Activated naive CD8-positive, alpha-beta T cell (primary cell): ENCODE measurements around the gene RIN1.

Source experiments
- H3K27ac Mint-ChIP-seq: one replicate; pipeline ENCODE4 v1.8.0; 2021; ENCODE audit warnings: mixed read lengths
- H3K27me3 Mint-ChIP-seq: one replicate; pipeline ENCODE4 v1.8.0; 2021; ENCODE audit warnings: mixed read lengths
- H3K36me3 Mint-ChIP-seq: one replicate; pipeline ENCODE4 v1.8.0; 2021; ENCODE audit warnings: mixed read lengths
- H3K4me1 Mint-ChIP-seq: one replicate; pipeline ENCODE4 v1.8.0; 2021; ENCODE audit warnings: low read depth, mixed read lengths
- H3K4me3 Mint-ChIP-seq: one replicate; pipeline ENCODE4 v1.8.0; 2021; ENCODE audit warnings: mild to moderate bottlenecking, mixed read lengths
- H3K9me3 Mint-ChIP-seq: one replicate; pipeline ENCODE4 v1.8.0; 2021; ENCODE audit warnings: low read depth, mixed read lengths

Gene RIN1

DNA sequence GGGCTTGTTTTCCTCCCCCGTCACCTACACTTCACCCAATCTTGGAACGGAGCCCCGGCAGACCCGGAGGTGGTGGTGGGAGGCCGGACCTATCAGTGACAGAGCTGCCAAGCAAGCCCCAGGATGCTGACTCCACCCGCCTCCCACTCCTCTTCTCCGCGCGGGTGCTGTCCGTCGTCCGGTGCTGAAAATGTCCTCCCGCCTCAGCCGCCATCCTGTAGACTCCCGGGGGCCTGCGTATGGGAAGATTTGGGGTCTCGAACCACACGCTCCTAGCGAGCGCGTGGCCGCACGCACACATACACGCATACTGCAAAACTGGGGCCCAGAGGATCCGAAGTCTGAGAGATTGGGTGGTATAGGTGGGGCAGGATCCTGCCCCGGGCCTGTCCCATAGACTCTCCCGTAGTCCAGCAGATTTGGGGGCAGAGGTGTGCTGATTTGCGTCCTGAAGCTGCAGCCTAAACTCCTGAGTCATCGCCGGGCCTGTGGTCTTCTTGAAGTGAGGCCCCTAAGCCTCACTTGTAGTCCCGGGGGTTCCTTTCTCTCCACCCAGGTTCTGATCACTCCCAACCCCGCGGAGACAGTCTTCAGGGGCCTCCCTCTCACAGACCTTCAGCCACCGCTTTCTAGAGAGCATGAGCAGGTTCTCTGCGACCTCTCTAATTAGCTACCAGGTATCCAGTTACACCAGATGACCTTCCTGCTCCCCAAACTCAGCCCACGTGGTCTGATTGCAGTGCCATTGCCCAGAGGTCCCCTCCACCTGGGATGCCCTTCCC is 46.5 kb downstream of the RIN1 start:
- H3K4me1 Mint-ChIP-seq = peaks cover 32% of the 10 kb centered on the region

DNA sequence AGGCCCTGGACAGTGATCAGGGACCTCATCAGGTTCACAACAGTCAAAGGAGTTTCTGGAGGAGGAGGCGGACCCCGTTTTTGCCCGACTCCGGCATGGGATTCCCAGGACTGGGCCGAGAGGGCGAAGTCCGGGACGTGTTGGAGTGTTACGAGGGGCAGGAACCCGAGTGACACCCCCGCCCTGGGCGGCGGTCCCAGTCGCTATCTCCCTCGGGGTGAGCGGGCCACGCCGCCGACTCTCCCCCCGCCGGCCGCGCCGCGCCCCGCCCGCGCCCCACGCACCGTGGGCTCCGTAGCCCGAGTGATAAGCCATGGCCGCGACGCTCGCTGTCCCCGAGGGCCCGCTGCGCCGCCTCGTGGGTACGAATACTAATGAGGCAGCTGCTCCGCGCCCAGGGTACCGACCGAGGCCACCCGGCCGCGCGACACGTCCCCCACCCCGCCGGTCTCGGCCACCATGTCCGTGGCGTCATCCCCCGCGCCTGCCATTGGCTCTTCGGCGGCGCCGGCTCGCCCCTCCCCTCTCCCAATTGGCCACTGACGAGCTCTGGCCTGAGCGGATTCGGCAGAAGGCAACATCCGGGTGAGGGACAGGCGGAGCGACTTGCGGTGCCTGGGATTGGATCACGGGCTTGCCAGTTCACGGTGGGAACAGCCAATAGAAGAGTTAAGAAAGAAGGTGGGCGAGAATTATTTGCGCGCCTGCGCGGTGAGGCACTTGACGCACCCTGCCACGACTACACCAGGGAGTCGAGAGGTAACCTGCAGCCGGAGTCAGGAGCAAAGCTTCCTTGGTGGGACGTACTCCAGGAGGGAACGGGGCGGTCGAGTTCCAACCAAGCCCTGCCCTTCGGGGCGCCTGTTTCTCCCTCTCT is 47.3 kb downstream of the RIN1 start, which contains the start of gene YIF1A:
TSS of gene YIF1A (minus strand) at position 473 of the 877 bp plus-strand sequence. CDS start at position 315, 158 bp downstream.
- H3K36me3 Mint-ChIP-seq = peaks cover 4% of the 10 kb centered on the region
- peaks cover 32% of the 10 kb centered on the region for H3K4me1 Mint-ChIP-seq
- peaks cover 12% of the 10 kb centered on the region for H3K27me3 Mint-ChIP-seq
- H3K9me3 Mint-ChIP-seq = no peaks in the 10 kb centered on the region
- peak within 1 kb of the TSS; percentile 90 for H3K27ac Mint-ChIP-seq
- H3K4me3 Mint-ChIP-seq = peak within 1 kb of the TSS; percentile 90

More for the DNA sequence above, 46.5 kb downstream of the RIN1 start:
- Mint-ChIP-seq H3K27me3 (peaks cover 12% of the 10 kb centered on the region), H3K9me3 (no peaks in the 10 kb centered on the region), H3K36me3 (peaks cover 4% of the 10 kb centered on the region), H3K27ac (peak overlapping the region; percentile 90), H3K4me3 (peak overlapping the region; percentile 90)

DNA sequence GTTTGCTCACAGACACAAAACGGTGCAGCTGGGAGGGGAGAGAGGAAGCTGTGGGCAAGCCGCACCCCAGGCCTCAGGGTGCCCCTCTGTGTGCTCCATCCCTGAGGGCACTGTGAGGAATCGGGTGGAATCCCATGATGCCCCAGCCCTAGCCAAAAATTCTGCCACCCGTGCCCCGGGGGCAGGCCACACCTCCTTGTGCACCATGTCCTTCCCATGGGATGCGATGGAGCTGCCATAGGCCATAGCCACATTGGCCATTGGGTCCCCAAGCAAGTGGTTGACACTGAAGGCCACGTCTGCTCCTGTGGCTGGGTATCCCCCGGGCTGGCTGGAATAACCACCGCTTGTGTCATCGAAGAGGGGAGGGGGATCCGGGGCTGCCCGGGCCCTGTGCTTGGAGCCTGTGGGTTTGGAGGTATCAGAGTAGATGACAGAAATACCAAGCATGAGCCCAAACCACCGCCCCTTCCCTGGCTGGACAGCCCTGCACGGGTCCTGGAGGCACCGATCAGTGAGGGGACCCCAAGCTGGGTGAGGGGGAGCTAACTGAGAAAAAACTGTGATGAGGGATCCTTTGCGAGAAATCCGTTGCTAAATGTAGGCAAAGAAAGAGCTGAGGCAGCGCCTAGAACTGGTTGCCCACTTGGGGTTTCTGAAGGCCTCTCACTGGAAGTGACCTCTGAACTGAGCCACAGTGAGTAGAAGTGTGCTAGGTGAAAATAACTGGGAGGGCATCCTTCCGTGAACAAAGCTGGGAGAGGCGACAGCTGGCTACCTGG is 48.2 kb downstream of the RIN1 start:
- peak overlapping the region; percentile 90 for H3K4me3 Mint-ChIP-seq
- no peaks in the 10 kb centered on the region for H3K9me3 Mint-ChIP-seq
- peak overlapping the region; percentile 86 for H3K27ac Mint-ChIP-seq
- peaks cover 7% of the 10 kb centered on the region for H3K27me3 Mint-ChIP-seq
- peaks cover 34% of the 10 kb centered on the region for H3K4me1 Mint-ChIP-seq
- peaks cover 4% of the 10 kb centered on the region for H3K36me3 Mint-ChIP-seq

DNA sequence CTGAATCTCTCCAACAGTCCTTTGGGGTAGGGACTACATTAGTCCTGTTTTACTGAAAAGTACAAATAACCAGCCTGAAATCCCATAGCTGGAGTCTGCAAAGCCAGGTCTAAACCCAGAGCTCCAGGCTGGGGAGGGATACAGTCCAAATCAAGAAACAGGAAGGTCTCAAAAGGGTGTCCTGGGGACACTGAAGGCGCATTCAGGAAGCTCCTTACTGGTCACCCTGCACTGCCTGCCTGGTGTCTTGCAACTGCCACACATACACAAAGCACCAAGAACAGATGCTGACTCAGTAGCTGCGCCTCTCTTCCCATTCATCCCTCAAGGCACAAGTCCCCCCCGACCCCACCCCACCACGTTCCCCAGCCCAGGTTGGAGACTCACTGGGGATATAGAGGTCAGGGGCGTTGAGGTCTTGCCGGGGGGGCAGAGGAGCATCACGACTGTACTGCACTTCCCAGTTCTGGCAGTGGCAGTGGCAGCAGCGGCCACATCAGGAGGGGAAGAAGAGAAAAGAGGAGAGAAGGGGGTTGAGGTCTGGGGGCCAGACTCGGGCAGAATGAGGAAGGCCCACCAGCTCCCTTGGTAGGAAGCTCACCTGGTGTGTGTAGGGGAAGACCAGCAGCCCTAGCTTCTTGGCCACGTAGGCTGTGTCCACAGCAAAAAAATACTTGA is 48.9 kb downstream of the RIN1 start:
- Mint-ChIP-seq H3K9me3 (no peaks in the 10 kb centered on the region), H3K27me3 (peaks cover 2% of the 10 kb centered on the region), H3K4me3 (peak overlapping the region; percentile 90), H3K4me1 (peaks cover 36% of the 10 kb centered on the region), H3K36me3 (no peaks in the 10 kb centered on the region), H3K27ac (peak overlapping the region; percentile 22)

DNA sequence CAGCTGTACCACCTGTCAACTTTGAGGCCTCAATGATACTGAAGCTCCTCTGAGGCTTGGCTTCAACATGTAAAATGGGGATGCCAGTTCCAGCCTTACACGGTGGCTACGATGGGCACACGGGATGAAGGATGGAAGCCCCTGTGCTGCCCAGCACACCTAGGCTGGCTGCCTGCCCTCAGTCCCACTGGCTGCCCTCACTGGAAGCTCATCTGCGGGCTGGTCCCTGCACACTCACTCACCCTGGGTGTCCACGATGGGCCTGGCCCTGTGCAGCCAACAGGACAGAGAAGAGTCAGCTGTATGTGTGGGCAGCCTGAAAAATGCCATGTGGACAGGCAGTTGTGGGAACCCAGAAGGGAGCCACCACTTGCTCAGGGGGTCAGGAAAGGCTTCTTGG is 49.5 kb downstream of the RIN1 start:
- H3K36me3 Mint-ChIP-seq = no peaks in the 10 kb centered on the region
- peak overlapping the region; percentile 90 for H3K4me3 Mint-ChIP-seq
- H3K9me3 Mint-ChIP-seq = no peaks in the 10 kb centered on the region
- H3K27ac Mint-ChIP-seq = no peak overlapping the region
- H3K4me1 Mint-ChIP-seq = peaks cover 40% of the 10 kb centered on the region
- H3K27me3 Mint-ChIP-seq = peaks cover 2% of the 10 kb centered on the region

DNA sequence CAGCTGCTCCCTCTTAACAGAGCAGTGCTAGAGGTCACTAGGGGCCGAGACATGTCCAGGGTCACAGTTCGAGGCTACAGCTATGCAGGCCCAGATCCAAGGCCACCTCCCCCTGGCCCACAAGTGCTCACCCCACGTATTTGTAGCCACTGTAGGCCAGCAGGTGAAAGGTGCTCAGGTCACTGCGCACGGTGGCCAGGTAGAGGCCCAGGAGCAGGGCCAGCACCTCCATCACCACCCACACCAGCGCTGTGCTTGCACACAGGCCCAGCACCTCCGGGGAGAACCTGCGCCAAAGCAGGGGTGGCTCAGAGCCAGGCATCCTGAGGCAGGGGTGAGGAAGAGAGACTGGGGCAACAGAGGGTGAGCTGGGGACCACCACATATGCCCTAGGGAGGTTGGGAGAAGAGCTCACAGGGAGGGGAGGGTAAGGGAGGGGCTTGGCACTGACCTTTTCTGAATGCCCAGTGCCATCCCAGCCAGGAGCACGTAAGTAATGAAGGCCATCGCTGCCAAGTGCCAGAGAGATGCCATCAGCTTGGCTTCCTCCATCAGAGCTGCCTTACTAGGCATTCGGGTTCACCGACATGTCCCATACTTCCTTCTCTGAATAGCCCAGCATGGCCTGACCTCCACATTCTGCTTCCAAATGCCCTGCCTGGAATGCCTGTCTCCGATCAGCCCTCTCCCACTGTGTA is 50.8 kb downstream of the RIN1 start:
- H3K27ac Mint-ChIP-seq = no peak overlapping the region
- peaks cover 32% of the 10 kb centered on the region for H3K4me1 Mint-ChIP-seq

DNA sequence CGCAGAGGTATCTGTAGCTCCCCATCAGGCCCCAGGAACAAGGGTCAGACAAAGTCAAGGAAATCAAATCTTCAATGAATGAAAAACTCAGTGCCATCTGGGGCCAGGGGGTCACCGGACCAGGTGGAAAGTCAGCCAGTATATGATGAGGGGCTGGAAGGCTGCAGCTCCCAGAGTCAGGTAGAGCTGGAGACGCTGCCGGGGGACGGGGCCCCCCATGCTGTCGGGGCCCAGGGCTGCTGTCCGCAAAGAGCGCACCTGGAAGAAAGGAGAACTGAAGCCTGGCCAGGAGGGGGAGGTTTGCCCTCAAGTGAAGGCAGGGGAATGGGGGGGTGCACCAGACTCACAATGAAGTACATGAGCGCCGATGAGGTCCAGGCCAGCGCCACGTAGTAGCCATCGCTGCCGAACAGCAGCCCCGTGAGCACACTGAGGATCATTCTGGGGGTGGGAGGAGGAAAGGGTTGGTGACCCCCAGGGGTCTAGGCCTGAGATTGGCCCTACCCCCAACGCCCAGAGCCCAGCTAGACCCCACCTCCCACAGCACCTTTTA is 51.6 kb downstream of the RIN1 start:
- Mint-ChIP-seq H3K4me1 (peaks cover 25% of the 10 kb centered on the region), H3K27ac (no peak overlapping the region), H3K9me3 (no peaks in the 10 kb centered on the region), H3K4me3 (no peak overlapping the region), H3K36me3 (no peaks in the 10 kb centered on the region), H3K27me3 (no peaks in the 10 kb centered on the region)

More for the DNA sequence above, 50.8 kb downstream of the RIN1 start:
- no peaks in the 10 kb centered on the region for H3K36me3 Mint-ChIP-seq
- H3K4me3 Mint-ChIP-seq = no peak overlapping the region
- H3K9me3 Mint-ChIP-seq = no peaks in the 10 kb centered on the region
- no peaks in the 10 kb centered on the region for H3K27me3 Mint-ChIP-seq

DNA sequence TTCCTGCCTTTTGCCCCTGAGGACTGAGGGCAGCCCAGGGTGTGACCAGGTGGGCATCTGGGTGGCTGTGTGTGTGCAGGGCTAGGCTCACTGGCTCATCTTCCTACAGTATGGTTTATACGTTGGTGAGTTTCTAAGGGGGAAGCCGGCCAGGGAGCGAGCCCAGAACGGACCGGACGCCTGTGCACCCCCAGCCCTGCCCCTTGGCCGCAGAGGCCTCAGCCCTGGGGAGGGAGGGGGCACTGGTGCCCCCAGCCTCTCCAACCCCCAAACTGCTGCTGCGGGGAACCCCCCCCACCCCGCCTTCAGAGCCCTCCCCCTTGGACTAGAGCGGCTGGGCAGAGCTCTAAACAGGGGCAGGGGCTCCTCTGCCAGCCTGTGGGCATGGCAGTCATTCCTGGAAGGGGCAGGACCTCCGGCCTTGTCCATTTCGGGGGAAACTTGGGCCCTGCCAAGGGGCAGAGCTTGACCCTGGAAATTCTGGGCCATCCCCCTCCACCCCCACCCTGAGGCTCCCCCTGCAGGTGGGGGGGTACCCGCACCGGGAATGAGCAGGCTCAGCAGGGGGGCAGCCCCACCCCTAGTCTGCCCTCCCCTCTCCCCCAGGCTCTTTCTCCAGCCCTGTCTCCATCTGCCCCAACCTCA is 52.7 kb downstream of the RIN1 start:
- peaks cover 26% of the 10 kb centered on the region for H3K4me1 Mint-ChIP-seq
- H3K9me3 Mint-ChIP-seq = no peaks in the 10 kb centered on the region
- H3K27me3 Mint-ChIP-seq = no peaks in the 10 kb centered on the region
- no peak overlapping the region for H3K27ac Mint-ChIP-seq
- H3K4me3 Mint-ChIP-seq = no peak overlapping the region
- no peaks in the 10 kb centered on the region for H3K36me3 Mint-ChIP-seq

DNA sequence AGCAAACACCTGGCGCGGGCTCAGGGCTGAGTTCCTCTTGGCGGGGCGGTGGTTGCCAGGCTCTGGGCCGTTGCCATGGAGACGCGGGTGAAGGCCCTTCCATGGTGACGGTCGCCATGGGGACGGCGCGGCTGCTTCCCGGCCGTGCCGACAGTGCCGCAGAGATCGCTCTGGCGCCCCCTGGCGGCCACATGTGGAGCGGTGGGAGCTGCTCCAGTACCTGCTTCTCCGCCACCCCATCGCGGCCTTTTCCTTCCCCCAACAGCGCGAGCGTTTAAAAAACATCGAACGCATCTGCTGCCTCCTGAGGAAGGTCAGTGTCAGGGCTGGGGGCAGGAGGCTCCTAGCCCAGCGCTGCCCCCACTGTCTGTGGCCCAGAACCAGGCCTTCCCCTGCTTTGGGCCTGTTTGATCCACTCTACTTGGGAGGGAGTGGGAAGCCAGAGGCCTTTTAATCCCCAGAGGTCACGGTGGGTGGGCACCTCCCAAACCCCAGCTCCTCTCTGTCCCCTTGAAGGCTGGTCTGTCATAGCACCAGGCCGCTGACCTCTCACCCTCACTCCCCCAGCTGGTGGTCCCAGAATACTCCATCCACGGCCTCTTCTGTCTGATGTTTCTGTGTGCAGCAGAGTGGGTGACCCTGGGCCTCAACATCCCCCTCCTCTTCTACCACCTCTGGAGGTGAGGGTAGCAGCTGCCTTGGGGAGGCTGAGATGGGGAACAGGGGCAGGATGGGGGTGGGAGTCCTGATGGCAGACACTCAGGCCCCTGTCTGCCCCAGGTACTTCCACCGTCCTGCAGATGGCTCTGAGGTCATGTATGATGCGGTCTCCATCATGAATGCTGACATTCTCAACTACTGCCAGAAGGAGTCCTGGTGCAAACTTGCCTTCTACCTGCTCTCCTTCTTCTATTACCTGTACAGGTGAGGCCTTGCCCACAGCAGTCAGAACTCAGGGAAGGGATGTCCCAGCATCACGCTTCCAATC is 53.5 kb downstream of the RIN1 start:
- Mint-ChIP-seq H3K4me1 (peaks cover 26% of the 10 kb centered on the region), H3K4me3 (peak overlapping the region; percentile 27), H3K9me3 (no peaks in the 10 kb centered on the region), H3K27me3 (no peaks in the 10 kb centered on the region), H3K36me3 (no peaks in the 10 kb centered on the region), H3K27ac (no peak overlapping the region)
